NCI-H524 (cell line): ENCODE measurements around the gene SLC6A7.

Experiments used
- DNase-seq, 2 experiments: peaks; one replicate each; lab custom pipeline; 2025; lab: John Stamatoyannopoulos, UW

SLC6A7 gene

GRCh38 chr5:150155258-150156026 is 34.4 kb upstream of the SLC6A7 start, which contains the start of gene PDGFRB:
TSS of gene PDGFRB (minus strand) at chr5:150155845. CDS start at chr5:150137047, 18,798 bp downstream.
- DNase-seq, result peak; percentile 27 to 63

GRCh38 chr5:150156027-150156368 is 33.9 kb upstream of the SLC6A7 start:
- no peak for DNase-seq

GRCh38 chr5:150156540-150156939 is 33.3 kb upstream of the SLC6A7 start:
- DNase-seq, result no peak

GRCh38 chr5:150157168-150157567 is 32.7 kb upstream of the SLC6A7 start:
- no peak for DNase-seq

- peak in 1 of 2 experiments; percentile 3 for DNase-seq
Measured at GRCh38 chr5:150158170-150158949, 31.5 kb upstream of the SLC6A7 start.

GRCh38 chr5:150159031-150159430 is 30.8 kb upstream of the SLC6A7 start:
- no peak for DNase-seq

GRCh38 chr5:150159741-150160179 is 30.1 kb upstream of the SLC6A7 start:
- DNase-seq, result peak in 1 of 2 experiments; percentile 34

GRCh38 chr5:150160448-150161081 is 29.3 kb upstream of the SLC6A7 start:
- peak; percentile 20 to 53 for DNase-seq

GRCh38 chr5:150161242-150162141 is 28.4 kb upstream of the SLC6A7 start:
- DNase-seq, result peak; percentile 57 to 60

- no peak for DNase-seq
Measured at GRCh38 chr5:150162142-150162513, 27.7 kb upstream of the SLC6A7 start.

- no peak for DNase-seq
Measured at GRCh38 chr5:150163035-150163434, 26.8 kb upstream of the SLC6A7 start.

GRCh38 chr5:150163547-150164059 is 26.3 kb upstream of the SLC6A7 start:
- DNase-seq, result peak in 1 of 2 experiments; percentile 5

- DNase-seq, result peak in 1 of 2 experiments; percentile 5
Measured at GRCh38 chr5:150164211-150164980, 25.5 kb upstream of the SLC6A7 start.

GRCh38 chr5:150166037-150166649 is 23.7 kb upstream of the SLC6A7 start:
- no peak for DNase-seq

- no peak for DNase-seq
Measured at GRCh38 chr5:150166650-150167511, 23.0 kb upstream of the SLC6A7 start, which contains the start of gene CDX1. TSS of gene CDX1 (plus strand) at chr5:150166778. CDS start at chr5:150166877, 99 bp downstream.

GRCh38 chr5:150167512-150167850 is 22.4 kb upstream of the SLC6A7 start:
- no peak for DNase-seq

GRCh38 chr5:150167908-150168307 is 22.0 kb upstream of the SLC6A7 start:
- no peak for DNase-seq

GRCh38 chr5:150168864-150169263 is 21.0 kb upstream of the SLC6A7 start:
- no peak for DNase-seq

- no peak for DNase-seq
Measured at GRCh38 chr5:150172145-150172544, 17.7 kb upstream of the SLC6A7 start.
